HepG2 (cell line): ENCODE data around the gene MLLT10. TPM values are rescaled to one million over a fixed set of nuclear protein-coding genes. Genes with fewer than 3 reads are reported as not detected.

ENCODE experiments used
- BHLHE40 ChIP-seq: IDR thresholded peaks from 2 replicates; pipeline ENCODE4 v1.6.1; 2011; ENCODE audit warnings: low read length, improper control_type of control experiment
- FIP1L1 ChIP-seq: fragments of 200-400 bp; formaldehyde crosslinking; IDR thresholded peaks from 2 replicates; pipeline ENCODE4 v1.6.1; 2018; ENCODE audit warnings: low read depth, mild to moderate bottlenecking, low read length, moderate library complexity, borderline replicate concordance; ENCODE audit not compliant: insufficient read depth
- GMEB2 ChIP-seq: IDR thresholded peaks from 2 replicates; pipeline ENCODE4 v1.6.1; 2016; ENCODE audit warnings: missing biosample characterization, missing genetic modification reagents, low read depth
- HMGXB4 ChIP-seq, 2 experiments: sonication (generic) in 1 of 2; formaldehyde crosslinking in 1 of 2; IDR thresholded peaks; 2 replicates each; pipeline versions ENCODE4 v1.4.0 to v1.6.1; 2018 to 2020; ENCODE audit warnings: missing genetic modification reagents in 2 of 2, borderline replicate concordance in 1 of 2, low read depth in 1 of 2, mild to moderate bottlenecking in 1 of 2, missing biosample characterization in 1 of 2
- KDM1A ChIP-seq: IDR thresholded peaks from 2 replicates; pipeline ENCODE4 v1.6.1; 2016; ENCODE audit warnings: missing compliant biosample characterization
- ONECUT2 ChIP-seq: sonication (generic); formaldehyde crosslinking; IDR thresholded peaks from 2 replicates; pipeline ENCODE4 v1.4.0; 2020; ENCODE audit warnings: missing genetic modification reagents
- PHF21A ChIP-seq: sonication (generic); formaldehyde crosslinking; IDR thresholded peaks from 2 replicates; pipeline ENCODE4 v1.5.0; 2020; ENCODE audit warnings: mild to moderate bottlenecking, missing genetic modification reagents
- POGZ ChIP-seq: sonication (generic); formaldehyde crosslinking; IDR thresholded peaks from 2 replicates; pipeline ENCODE4 v1.4.0; 2020; ENCODE audit warnings: mild to moderate bottlenecking, missing genetic modification reagents
- REST ChIP-seq, 2 experiments: IDR thresholded peaks; 2 replicates each; pipeline ENCODE4 v1.6.1; 2011 to 2012; ENCODE audit warnings: low read length in 2 of 2, borderline replicate concordance in 1 of 2, low read depth in 1 of 2, mild to moderate bottlenecking in 1 of 2, moderate library complexity in 1 of 2
- SRF ChIP-seq: IDR thresholded peaks from 2 replicates; pipeline ENCODE4 v1.6.1; 2011; ENCODE audit warnings: mild to moderate bottlenecking, low read depth, low read length, moderate library complexity
- ZBTB25 ChIP-seq: IDR thresholded peaks from 2 replicates; pipeline ENCODE4 v1.6.1; 2018; ENCODE audit warnings: missing genetic modification reagents
- ZNF574 ChIP-seq: sonication (generic); formaldehyde crosslinking; IDR thresholded peaks from 2 replicates; pipeline ENCODE4 v1.4.0; 2020; ENCODE audit warnings: missing genetic modification reagents
- ZNF605 ChIP-seq: sonication (generic); formaldehyde crosslinking; IDR thresholded peaks from 2 replicates; pipeline ENCODE4 v1.8.0; 2022; ENCODE audit warnings: mild to moderate bottlenecking, missing genetic modification reagents
- ZNF780A ChIP-seq: sonication (generic); formaldehyde crosslinking; IDR thresholded peaks from 2 replicates; pipeline ENCODE4 v1.8.0; 2022; ENCODE audit warnings: mild to moderate bottlenecking, missing genetic modification reagents, moderate library complexity
- polyA plus RNA-seq, 8 experiments: library from polyadenylated mRNA; depleted of rRNA in 3 of 8; stranded (reverse) in 7 of 8; unstranded in 1 of 8; fragments of >200 nt; fragmentation: Illumina TruSeq in 4 of 8; extraction: Trizol in 4 of 8; gene quantifications; 2 replicates each; pipeline versions ENCODE4 v1.2.1 to v1.2.3, GENCODE V29; 2011 to 2016; ENCODE audit warnings: low read depth in 4 of 8, missing spikeins in 1 of 8, mixed read lengths in 1 of 8; ENCODE audit not compliant: insufficient read depth in 1 of 8
- total RNA-seq, 5 experiments: library from RNA; depleted of rRNA; stranded (reverse); fragments of >200 nt; fragmentation: Illumina TruSeq; extraction: Trizol; gene quantifications; 2 replicates each; pipeline ENCODE4 v1.2.3, GENCODE V29; 2016; ENCODE audit warnings: low read depth in 1 of 5

The MLLT10 gene
- total and polyA plus RNA-seq, 2 of the 13 experiments (the other 11 are each of a cell fraction or from before 2014, with no cell fraction given) = 51.3 to 84.1 TPM

GRCh38 chr10:21496343-21497176 is 37.5 kb upstream of the MLLT10 start (continued):
- no peak; a peak in 1 of 4 replicates for TF ChIP-seq REST (IDR thresholded peaks at IDR 0.05; ENCODE audit: borderline replicate concordance in 1 of 2, low read depth in 1 of 2, low read length in 2 of 2)
- TF ChIP-seq ZBTB25 (CRISPR knock-in tag) = no peak
- no peak for TF ChIP-seq PHF21A (CRISPR knock-in tag)
- no peak for TF ChIP-seq SRF
- TF ChIP-seq GMEB2 (CRISPR knock-in tag) = no peak
- no peak for TF ChIP-seq FIP1L1
- TF ChIP-seq ZNF605 (CRISPR knock-in tag) = peak; percentile 99
- peak; percentile 68 to 93 for TF ChIP-seq HMGXB4 (CRISPR knock-in tag; IDR thresholded peaks at IDR 0.05; ENCODE audit: borderline replicate concordance in 1 of 2, low read depth in 1 of 2)
- no peak for TF ChIP-seq ONECUT2 (CRISPR knock-in tag)
- no peak; the same call in 1 of the 2 replicates for TF ChIP-seq ZNF780A (CRISPR knock-in tag)
- no peak for TF ChIP-seq POGZ (CRISPR knock-in tag)
- peak; percentile 69; the same call in 1 of the 2 replicates for TF ChIP-seq ZNF574 (CRISPR knock-in tag)
- TF ChIP-seq BHLHE40 = no peak
- TF ChIP-seq KDM1A (CRISPR knock-in tag) = no peak
